Measurements from ENCODE around the gene ZDHHC20. TPM values are rescaled to one million over a fixed set of nuclear protein-coding genes. Genes with fewer than 3 reads are reported as not detected.
"Not testable (repeated sequence)": the region's sequence is repeated elsewhere in the genome, so short reads cannot be mapped to it uniquely, and the experiment has no call there.

Gene ZDHHC20
- total and polyA plus RNA-seq, 12 donors: 6.3 to 28.5 (median 13.9) TPM

DNA sequence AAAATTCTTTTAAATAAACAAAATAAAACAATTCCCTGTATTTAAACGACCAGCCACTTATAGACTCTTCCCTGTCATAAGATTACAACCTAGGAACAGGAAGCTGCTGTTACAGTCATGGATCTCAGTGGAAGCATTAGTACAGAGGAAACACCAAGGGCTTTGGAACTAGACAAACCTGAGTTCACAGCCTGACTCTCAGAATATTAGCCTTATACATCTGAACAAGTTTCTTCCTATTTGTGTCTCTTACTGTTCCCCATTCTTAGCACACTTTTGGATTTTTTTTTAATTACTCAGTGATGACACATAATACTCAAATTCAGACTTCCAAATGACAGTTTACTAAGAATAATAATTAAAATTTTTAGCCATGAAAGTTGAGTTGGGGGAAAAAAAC is 46.1 kb downstream of the ZDHHC20 start:
- Histone ChIP-seq H3K27me3 (no peaks in the 10 kb centered on the region), H3K4me3 (no peak overlapping the region), H3K4me1 (no peaks in the 10 kb centered on the region), H3K9me3 (peaks cover 0 to 4% (median 0%) of the 10 kb centered on the region in 11 donors), H3K27ac (no peak overlapping the region), H3K36me3 (peaks cover 0 to 63% (median 19%) of the 10 kb centered on the region in 9 donors)
- 74 to 78% methylated on average over 1 of the region's 1 CpG for WGBS, 2 donors
- TF ChIP-seq, protein P1, sequence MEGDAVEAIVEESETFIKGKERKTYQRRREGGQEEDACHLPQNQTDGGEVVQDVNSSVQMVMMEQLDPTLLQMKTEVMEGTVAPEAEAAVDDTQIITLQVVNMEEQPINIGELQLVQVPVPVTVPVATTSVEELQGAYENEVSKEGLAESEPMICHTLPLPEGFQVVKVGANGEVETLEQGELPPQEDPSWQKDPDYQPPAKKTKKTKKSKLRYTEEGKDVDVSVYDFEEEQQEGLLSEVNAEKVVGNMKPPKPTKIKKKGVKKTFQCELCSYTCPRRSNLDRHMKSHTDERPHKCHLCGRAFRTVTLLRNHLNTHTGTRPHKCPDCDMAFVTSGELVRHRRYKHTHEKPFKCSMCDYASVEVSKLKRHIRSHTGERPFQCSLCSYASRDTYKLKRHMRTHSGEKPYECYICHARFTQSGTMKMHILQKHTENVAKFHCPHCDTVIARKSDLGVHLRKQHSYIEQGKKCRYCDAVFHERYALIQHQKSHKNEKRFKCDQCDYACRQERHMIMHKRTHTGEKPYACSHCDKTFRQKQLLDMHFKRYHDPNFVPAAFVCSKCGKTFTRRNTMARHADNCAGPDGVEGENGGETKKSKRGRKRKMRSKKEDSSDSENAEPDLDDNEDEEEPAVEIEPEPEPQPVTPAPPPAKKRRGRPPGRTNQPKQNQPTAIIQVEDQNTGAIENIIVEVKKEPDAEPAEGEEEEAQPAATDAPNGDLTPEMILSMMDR (IDR thresholded peaks at IDR 0.05): no peak
- ATAC-seq: no peak
- DNase-seq: no peak
- intact Hi-C loops (cut with DNase I): no loop called here

DNA sequence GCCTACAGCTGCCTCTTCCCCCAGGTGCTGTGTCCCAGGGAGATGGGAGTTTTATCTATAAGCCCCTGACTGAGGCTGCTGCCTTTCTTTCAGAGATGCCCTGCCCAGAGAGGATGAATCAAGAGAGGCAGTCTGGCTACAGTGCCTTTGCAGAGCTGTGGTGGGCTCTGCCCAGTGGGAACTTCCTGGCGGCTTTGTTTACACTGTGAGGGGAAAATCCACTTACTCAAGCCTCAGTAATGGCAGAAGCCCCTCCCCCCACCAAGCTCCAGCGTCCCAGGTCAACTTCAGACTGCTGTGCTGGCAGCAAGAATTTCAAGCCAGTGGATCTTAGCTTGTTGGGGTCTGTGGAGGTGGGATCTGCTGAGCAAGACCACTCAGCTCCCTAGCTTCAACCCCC is 48.6 kb downstream of the ZDHHC20 start:
- intact Hi-C loops (cut with DNase I); ATAC-seq; H3K9me3 ChIP-seq; H3K27me3 ChIP-seq; H3K4me3 ChIP-seq; H3K27ac ChIP-seq; H3K4me1 ChIP-seq; DNase-seq: not testable (repeated sequence)
- 56 to 67% methylated on average over 2 of the region's 2 CpGs for WGBS, 2 donors
- peaks cover 0 to 61% (median 19%) of the 10 kb centered on the region in 9 donors for H3K36me3 ChIP-seq

DNA sequence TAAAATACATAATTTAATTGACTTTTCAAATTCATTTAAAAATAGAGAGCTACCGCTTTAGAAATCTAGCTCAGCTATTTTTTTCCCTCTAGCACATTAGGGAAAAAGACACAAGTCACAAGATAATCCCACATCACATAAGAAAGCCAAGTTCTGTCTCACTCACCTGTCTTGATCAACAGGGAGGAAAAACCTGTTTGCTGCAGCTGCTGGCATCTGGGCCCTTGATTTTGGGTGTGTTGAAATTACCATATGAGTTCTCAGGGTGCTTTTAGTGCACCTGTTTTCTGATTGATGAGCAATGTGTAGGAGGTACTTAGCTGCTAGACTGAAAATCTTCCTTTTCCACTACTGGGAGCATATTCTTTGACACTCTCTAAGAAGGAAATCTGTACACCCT is 53.8 kb downstream of the ZDHHC20 start:
- ATAC-seq: no peak
- H3K36me3 ChIP-seq: peaks cover 0 to 69% (median 3%) of the 10 kb centered on the region in 9 donors
- H3K27ac ChIP-seq: no peak overlapping the region
- intact Hi-C loops (cut with DNase I): no loop called here
- 98 to 100% methylated on average over 1 of the region's 1 CpG for WGBS, 2 donors
- TF ChIP-seq, protein P1 (IDR thresholded peaks at IDR 0.05): no peak
- H3K27me3 ChIP-seq: no peaks in the 10 kb centered on the region
- peaks cover 0 to 7% (median 0%) of the 10 kb centered on the region in 11 donors for H3K9me3 ChIP-seq
- no peak overlapping the region for H3K4me3 ChIP-seq
- H3K4me1 ChIP-seq: peaks cover 0 to 6% (median 0%) of the 10 kb centered on the region in 9 donors
- no peak for DNase-seq

DNA sequence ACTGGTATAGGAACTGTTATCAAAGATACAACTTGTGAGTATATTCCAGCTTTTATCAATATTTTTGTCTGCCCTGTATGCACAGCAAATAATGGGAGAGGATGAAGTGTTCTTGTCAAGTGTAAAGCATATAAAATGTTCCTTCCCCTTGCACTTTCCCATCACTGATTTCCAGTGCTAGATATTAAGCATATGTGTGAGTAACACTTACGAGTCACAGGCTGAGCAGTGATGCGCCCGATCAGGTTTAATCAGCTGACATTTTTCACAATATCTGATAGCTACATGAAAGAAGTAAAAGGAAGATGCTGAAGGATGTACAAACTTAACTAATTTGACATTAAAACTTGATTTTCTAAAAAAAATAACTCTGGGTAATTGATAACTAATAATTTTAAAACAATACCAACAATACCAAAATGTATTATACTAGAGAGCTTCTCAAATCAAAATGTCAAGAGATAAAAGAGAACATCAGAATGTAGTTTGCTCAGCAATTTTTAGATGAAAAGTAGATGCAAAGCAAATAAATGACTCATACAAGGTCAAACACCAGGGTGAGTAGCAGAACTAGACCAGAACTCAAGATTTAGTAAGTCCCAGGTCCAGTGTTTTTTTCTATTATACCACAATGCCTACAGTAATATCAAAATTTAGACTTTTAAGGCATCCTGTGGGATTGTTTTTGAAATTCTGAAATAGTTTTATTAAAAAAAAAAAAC is 56.4 kb downstream of the ZDHHC20 start:
- DNase-seq (no peak), ATAC-seq (no peak)
- peaks cover 0 to 6% (median 0%) of the 10 kb centered on the region in 11 donors for H3K9me3 ChIP-seq
- peaks cover 0 to 14% (median 0%) of the 10 kb centered on the region in 9 donors for H3K4me1 ChIP-seq
- WGBS, 2 donors: 93 to 94% methylated on average over 3 of the region's 3 CpGs
- no peak overlapping the region for H3K4me3 ChIP-seq
- no peak overlapping the region for H3K27ac ChIP-seq
- H3K36me3 ChIP-seq: peaks cover 0 to 76% (median 8%) of the 10 kb centered on the region in 9 donors
- intact Hi-C loops (cut with DNase I): no loop called here
- H3K27me3 ChIP-seq: no peaks in the 10 kb centered on the region
- TF ChIP-seq, protein P1 (IDR thresholded peaks at IDR 0.05): no peak

DNA sequence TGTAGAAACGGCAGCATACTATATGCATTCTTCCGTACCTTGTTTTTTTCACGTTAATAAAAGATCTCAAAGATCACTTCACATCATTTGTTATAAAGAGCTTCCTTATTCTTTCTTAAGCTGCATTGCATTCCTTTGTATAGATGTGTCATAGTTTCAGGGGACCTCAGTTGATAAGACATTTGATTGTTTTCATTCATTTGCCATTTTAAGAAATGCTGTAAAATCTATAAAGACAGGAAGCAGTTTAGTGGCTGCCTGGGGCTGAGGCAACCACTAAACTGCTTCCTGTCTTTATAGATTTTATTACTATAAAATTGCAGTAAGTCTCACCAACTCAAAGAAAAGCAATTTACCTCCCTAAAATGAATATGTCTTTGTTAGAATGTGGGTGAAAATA is 59.4 kb downstream of the ZDHHC20 start:
- intact Hi-C loops (cut with DNase I): no loop called here
- Histone ChIP-seq H3K27ac (no peak overlapping the region), H3K9me3 (no peaks in the 10 kb centered on the region), H3K4me3 (no peak overlapping the region), H3K36me3 (peaks cover 0 to 92% (median 12%) of the 10 kb centered on the region in 9 donors), H3K4me1 (peaks cover 0 to 14% (median 0%) of the 10 kb centered on the region in 9 donors), H3K27me3 (no peaks in the 10 kb centered on the region)
- 69 to 73% methylated on average over 3 of the region's 3 CpGs for WGBS, 2 donors
- ATAC-seq (no peak), DNase-seq (no peak)
- TF ChIP-seq, protein P1 (IDR thresholded peaks at IDR 0.05): no peak
